Neural progenitor cell (in vitro differentiated cells): ENCODE data around the gene CSTA. TPM values are rescaled to one million over a fixed set of nuclear protein-coding genes. Genes with fewer than 3 reads are reported as not detected.

ENCODE experiments used
- DNase-seq: peaks from one replicate; pipeline ENCODE4 v3.0.0-alpha.2; 2016; ENCODE audit warnings: low spot score
- H2AFZ ChIP-seq: fragments of 200-600 bp; sonication (generic); replicated peaks from 2 replicates; pipeline ENCODE4 v1.6.1; 2016; ENCODE audit warnings: antibody characterized with exemption
- H3F3A ChIP-seq: fragments of 200-600 bp; sonication (generic); 2 replicates; pipeline ENCODE4 v1.6.1; 2016; ENCODE audit warnings: antibody characterized with exemption, low read depth
- H3K27ac ChIP-seq: fragments of 200-600 bp; sonication (generic); 2 replicates; pipeline ENCODE4 v1.5.1; 2016; ENCODE audit warnings: mild to moderate bottlenecking
- H3K27me3 ChIP-seq: fragments of 200-600 bp; sonication (generic); 2 replicates; pipeline ENCODE4 v1.6.1; 2016; ENCODE audit warnings: mild to moderate bottlenecking, moderate library complexity
- H3K36me3 ChIP-seq: fragments of 200-600 bp; sonication (generic); 2 replicates; pipeline ENCODE4 v1.5.1; 2016
- H3K4me1 ChIP-seq: fragments of 200-600 bp; sonication (generic); 2 replicates; pipeline ENCODE4 v1.6.1; 2016; ENCODE audit warnings: mixed run types
- H3K4me2 ChIP-seq: fragments of 200-600 bp; sonication (generic); 2 replicates; pipeline ENCODE4 v1.6.1; 2016
- H3K4me3 ChIP-seq: fragments of 200-600 bp; sonication (generic); 2 replicates; pipeline ENCODE4 v1.5.1; 2016
- H3K79me2 ChIP-seq: fragments of 200-600 bp; sonication (generic); 2 replicates; pipeline ENCODE4 v1.6.1; 2016; ENCODE audit warnings: low read depth
- H3K9ac ChIP-seq: fragments of 200-600 bp; sonication (generic); 2 replicates; pipeline ENCODE4 v1.6.1; 2016
- H3K9me3 ChIP-seq: fragments of 200-600 bp; sonication (generic); 2 replicates; pipeline ENCODE4 v1.5.1; 2016; ENCODE audit warnings: low read depth
- H4K20me1 ChIP-seq: fragments of 200-600 bp; sonication (generic); 2 replicates; pipeline ENCODE4 v1.6.1; 2016; ENCODE audit warnings: low read depth
- H3K27ac Mint-ChIP-seq: 3 replicates; pipeline ENCODE4 v1.8.0; 2021; ENCODE audit warnings: mixed read lengths
- H3K27me3 Mint-ChIP-seq: 2 replicates; pipeline ENCODE4 v1.8.0; 2022; ENCODE audit warnings: low read depth, mild to moderate bottlenecking, inconsistent platforms, moderate library complexity, mixed read lengths; ENCODE audit not compliant: insufficient read depth
- H3K36me3 Mint-ChIP-seq: 3 replicates; pipeline ENCODE4 v1.8.0; 2021; ENCODE audit warnings: mixed read lengths
- H3K4me1 Mint-ChIP-seq: 3 replicates; pipeline ENCODE4 v1.8.0; 2021; ENCODE audit warnings: mixed read lengths
- H3K4me3 Mint-ChIP-seq: 3 replicates; pipeline ENCODE4 v1.8.0; 2021; ENCODE audit warnings: mild to moderate bottlenecking, moderate library complexity, mixed read lengths
- H3K9me3 Mint-ChIP-seq: 3 replicates; pipeline ENCODE4 v1.8.0; 2020; ENCODE audit warnings: mixed read lengths
- EZH2 ChIP-seq: fragments of 200-600 bp; sonication (generic); IDR thresholded peaks from 2 replicates; pipeline ENCODE4 v1.6.1; 2017; ENCODE audit warnings: antibody characterized with exemption, mild to moderate bottlenecking, moderate library complexity
- EZH2phosphoT487 ChIP-seq: fragments of 200-600 bp; sonication (generic); IDR thresholded peaks from 2 replicates; pipeline ENCODE4 v1.6.1; 2017; ENCODE audit warnings: antibody characterized with exemption
- total RNA-seq: library from RNA; depleted of rRNA; stranded (reverse); fragments of >200 nt; gene quantifications from 2 replicates; pipeline ENCODE4 v1.2.3, GENCODE V29; 2015; ENCODE audit warnings: low replicate concordance
- TF ChIP-seq, protein P1 (sequence below): fragments of 200-600 bp; sonication (generic); IDR thresholded peaks from 2 replicates; pipeline ENCODE4 v1.5.1; 2017; ENCODE audit warnings: antibody characterized with exemption, mild to moderate bottlenecking

CSTA gene
- total RNA-seq, 1 donor from 2014 or later: not detected

DNA sequence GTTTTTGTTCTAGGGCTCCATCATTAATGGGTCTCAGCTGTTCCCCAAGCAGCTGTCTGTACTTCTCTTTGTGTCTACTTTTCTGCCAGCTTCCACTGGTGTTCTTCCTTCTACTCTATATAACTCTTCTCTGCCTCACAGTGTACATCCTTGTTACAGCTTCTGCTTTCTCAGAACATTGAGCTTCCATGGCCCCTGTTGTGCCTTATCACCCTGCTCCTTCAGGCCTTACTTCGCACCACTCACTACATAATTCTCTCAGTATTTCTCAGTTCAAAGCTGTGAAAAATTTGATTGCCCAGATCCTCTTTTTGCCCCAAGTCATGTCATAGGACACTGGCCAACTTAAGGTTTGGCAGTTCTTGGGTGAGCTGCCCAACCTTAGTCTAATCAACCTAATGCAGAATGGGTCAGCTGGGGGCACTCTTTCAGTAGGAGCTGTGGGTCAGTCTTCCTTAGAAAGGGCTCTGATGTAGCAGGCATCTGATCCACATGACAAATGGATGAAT, 28.9 kb downstream of the CSTA start:
- H4K20me1 ChIP-seq: no peaks in the 10 kb centered on the region
- peaks cover 2% of the 10 kb centered on the region for H3F3A ChIP-seq
- Mint-ChIP-seq H3K27ac (no peak overlapping the region), H3K9me3 (no peaks in the 10 kb centered on the region), H3K4me1 (no peaks in the 10 kb centered on the region), H3K27me3 (no peaks in the 10 kb centered on the region), H3K4me3 (no peak overlapping the region), H3K36me3 (peaks cover 5% of the 10 kb centered on the region)
- H3K27ac ChIP-seq: no peak overlapping the region
- H3K4me3 ChIP-seq: no peak overlapping the region
- H2AFZ ChIP-seq: no peak overlapping the region
- H3K79me2 ChIP-seq: no peaks in the 10 kb centered on the region
- H3K36me3 ChIP-seq: no peaks in the 10 kb centered on the region
- no peak overlapping the region for H3K9ac ChIP-seq
- DNase-seq: no peak
- TF ChIP-seq, protein P1, sequence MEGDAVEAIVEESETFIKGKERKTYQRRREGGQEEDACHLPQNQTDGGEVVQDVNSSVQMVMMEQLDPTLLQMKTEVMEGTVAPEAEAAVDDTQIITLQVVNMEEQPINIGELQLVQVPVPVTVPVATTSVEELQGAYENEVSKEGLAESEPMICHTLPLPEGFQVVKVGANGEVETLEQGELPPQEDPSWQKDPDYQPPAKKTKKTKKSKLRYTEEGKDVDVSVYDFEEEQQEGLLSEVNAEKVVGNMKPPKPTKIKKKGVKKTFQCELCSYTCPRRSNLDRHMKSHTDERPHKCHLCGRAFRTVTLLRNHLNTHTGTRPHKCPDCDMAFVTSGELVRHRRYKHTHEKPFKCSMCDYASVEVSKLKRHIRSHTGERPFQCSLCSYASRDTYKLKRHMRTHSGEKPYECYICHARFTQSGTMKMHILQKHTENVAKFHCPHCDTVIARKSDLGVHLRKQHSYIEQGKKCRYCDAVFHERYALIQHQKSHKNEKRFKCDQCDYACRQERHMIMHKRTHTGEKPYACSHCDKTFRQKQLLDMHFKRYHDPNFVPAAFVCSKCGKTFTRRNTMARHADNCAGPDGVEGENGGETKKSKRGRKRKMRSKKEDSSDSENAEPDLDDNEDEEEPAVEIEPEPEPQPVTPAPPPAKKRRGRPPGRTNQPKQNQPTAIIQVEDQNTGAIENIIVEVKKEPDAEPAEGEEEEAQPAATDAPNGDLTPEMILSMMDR: no peak
- TF ChIP-seq EZH2: no peak
- TF ChIP-seq EZH2phosphoT487: no peak
- H3K4me1 ChIP-seq: no peaks in the 10 kb centered on the region
- H3K4me2 ChIP-seq: no peak overlapping the region
- no peaks in the 10 kb centered on the region for H3K9me3 ChIP-seq
- H3K27me3 ChIP-seq: no peaks in the 10 kb centered on the region

DNA sequence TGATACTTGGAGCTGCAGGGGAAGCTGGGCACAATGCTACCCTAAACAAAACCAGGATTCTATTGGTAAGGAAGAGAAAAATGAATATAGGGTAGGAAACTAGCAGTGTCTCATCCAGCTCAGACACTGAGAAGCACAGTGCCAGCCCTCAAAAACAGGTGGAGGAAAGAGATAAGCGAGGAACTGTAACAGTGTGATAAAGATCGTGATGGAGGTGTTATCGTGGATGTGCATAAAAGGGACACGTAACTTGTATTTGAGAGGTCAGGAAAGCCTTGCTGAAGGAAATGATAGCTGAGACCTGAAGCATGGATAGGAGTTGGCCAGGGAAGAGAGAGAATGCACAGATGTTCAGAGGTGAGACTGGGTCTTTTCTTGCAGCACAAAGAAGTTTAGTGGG, 30.6 kb downstream of the CSTA start:
- peaks cover 5% of the 10 kb centered on the region for H3F3A ChIP-seq
- Mint-ChIP-seq H3K4me3 (no peak overlapping the region), H3K27me3 (no peaks in the 10 kb centered on the region), H3K4me1 (no peaks in the 10 kb centered on the region), H3K9me3 (no peaks in the 10 kb centered on the region), H3K27ac (no peak overlapping the region), H3K36me3 (peaks cover 5% of the 10 kb centered on the region)
- no peaks in the 10 kb centered on the region for H3K36me3 ChIP-seq
- no peaks in the 10 kb centered on the region for H4K20me1 ChIP-seq
- H3K9ac ChIP-seq: no peak overlapping the region
- no peak overlapping the region for H3K27ac ChIP-seq
- H3K4me3 ChIP-seq: no peak overlapping the region
- no peaks in the 10 kb centered on the region for H3K79me2 ChIP-seq
- DNase-seq: no peak
- no peak overlapping the region for H2AFZ ChIP-seq
- no peak overlapping the region for H3K4me2 ChIP-seq
- no peaks in the 10 kb centered on the region for H3K4me1 ChIP-seq
- no peaks in the 10 kb centered on the region for H3K9me3 ChIP-seq
- TF ChIP-seq, protein P1: no peak
- no peak for TF ChIP-seq EZH2
- TF ChIP-seq EZH2phosphoT487: no peak
- H3K27me3 ChIP-seq: no peaks in the 10 kb centered on the region

DNA sequence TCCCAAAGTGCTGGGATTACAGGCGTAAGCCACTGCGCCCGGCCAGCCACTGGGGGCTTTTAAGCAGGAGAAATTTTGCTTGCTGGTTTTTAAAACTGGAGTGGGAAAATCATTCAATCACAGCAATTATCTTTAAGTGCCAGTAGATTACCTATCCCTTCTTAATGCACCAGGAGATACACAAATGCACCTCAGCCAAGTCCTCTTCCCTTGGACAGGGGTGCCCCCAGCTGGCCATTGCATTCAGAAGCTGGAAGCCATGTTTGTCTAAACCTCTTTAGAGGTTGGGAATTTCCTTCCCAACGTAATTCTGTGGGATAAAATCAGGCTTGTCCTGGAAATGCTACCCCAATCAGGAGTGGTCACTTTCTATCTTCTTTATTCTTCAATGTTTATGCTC, 31.4 kb downstream of the CSTA start:
- no peak overlapping the region for H3K27ac Mint-ChIP-seq
- Histone ChIP-seq H4K20me1 (no peaks in the 10 kb centered on the region), H2AFZ (no peak overlapping the region), H3K27me3 (no peaks in the 10 kb centered on the region), H3K36me3 (peaks cover 3% of the 10 kb centered on the region), H3K79me2 (no peaks in the 10 kb centered on the region), H3K4me1 (no peaks in the 10 kb centered on the region), H3K4me3 (no peak overlapping the region), H3F3A (peaks cover 5% of the 10 kb centered on the region), H3K4me2 (no peak overlapping the region), H3K9ac (no peak overlapping the region), H3K9me3 (no peaks in the 10 kb centered on the region), H3K27ac (no peak overlapping the region)
- H3K9me3 Mint-ChIP-seq: no peaks in the 10 kb centered on the region
- H3K4me1 Mint-ChIP-seq: no peaks in the 10 kb centered on the region
- peak; percentile 60 for DNase-seq
- TF ChIP-seq, protein P1: peak; percentile 61
- TF ChIP-seq EZH2: no peak
- H3K36me3 Mint-ChIP-seq: peaks cover 5% of the 10 kb centered on the region
- no peaks in the 10 kb centered on the region for H3K27me3 Mint-ChIP-seq
- H3K4me3 Mint-ChIP-seq: no peak overlapping the region
